Measurements from ENCODE around the gene OR8D1. TPM values are rescaled to one million over a fixed set of nuclear protein-coding genes. Genes with fewer than 3 reads are reported as not detected.

Gene OR8D1
- polyA plus RNA-seq, 1 donor (not counting 4 experiments of a cell fraction or from before 2014, with no cell fraction given): not detected

- Histone ChIP-seq H3K9ac (ENCODE audit: control insufficient read depth, extremely low read depth, insufficient read depth, low read length) (no peak overlapping the region), H3K4me2 (ENCODE audit: control insufficient read depth, extremely low read depth, insufficient read depth, low read depth, low read length) (no peak overlapping the region), H3K9me1 (ENCODE audit: control insufficient read depth, extremely low read depth, insufficient read depth, low read length) (no peaks in the 10 kb centered on the region), H3K9me3 (ENCODE audit: control insufficient read depth, low read depth, low read length) (no peaks in the 10 kb centered on the region), H2AFZ (ENCODE audit: control insufficient read depth, low read length) (no peak overlapping the region), H3K36me3 (ENCODE audit: control insufficient read depth in 2 of 2, extremely low read depth in 1 of 2, insufficient read depth in 2 of 2, low read length in 2 of 2) (no peaks in the 10 kb centered on the region), H4K20me1 (ENCODE audit: control insufficient read depth, extremely low read depth, insufficient read depth, low read length) (no peaks in the 10 kb centered on the region), H3K27ac (ENCODE audit: control insufficient read depth, insufficient read depth, low read length) (no peak overlapping the region), H3K27me3 (ENCODE audit: control insufficient read depth, extremely low read depth, insufficient read depth, low read length) (no peaks in the 10 kb centered on the region), H3K4me1 (ENCODE audit: control insufficient read depth, extremely low read depth, insufficient read depth, low read length) (no peaks in the 10 kb centered on the region), H3K79me2 (ENCODE audit: control insufficient read depth, insufficient read depth, low read length) (no peaks in the 10 kb centered on the region), H3K4me3 (ENCODE audit: control insufficient read depth in 2 of 3, extremely low read depth in 1 of 3, insufficient read depth in 2 of 3, low read depth in 1 of 3, low read length in 3 of 3) (no peak overlapping the region)
- TF ChIP-seq CTCF (optimal IDR thresholded peaks at IDR 0.05 in 1 of 3, IDR thresholded peaks at IDR 0.05 in 1 of 3, conservative IDR thresholded peaks at IDR 0.05 in 1 of 3; ENCODE audit: extremely low read depth in 1 of 3, insufficient read depth in 2 of 3, low read length in 3 of 3) (no peak), EZH2 (IDR thresholded peaks at IDR 0.05; ENCODE audit: low read length) (no peak)
- dilution Hi-C loops (cut with MboI; ENCODE audit: extremely low pct_ligation_motif_present, low sequenced_read_pairs): no loop called here
- FAIRE-seq (no peak), DNase-seq (ENCODE audit: low read depth, low spot score) (no peak)
Observed at GRCh38 chr11:124340142-124340447, 26.3 kb upstream of the OR8D1 start.

- no peaks in the 10 kb centered on the region for H3K27me3 ChIP-seq (ENCODE audit: control insufficient read depth, extremely low read depth, insufficient read depth, low read length)
- DNase-seq (ENCODE audit: low read depth, low spot score) (no peak), FAIRE-seq (no peak)
- no peaks in the 10 kb centered on the region for H3K9me1 ChIP-seq (ENCODE audit: control insufficient read depth, extremely low read depth, insufficient read depth, low read length)
- H3K9ac ChIP-seq (ENCODE audit: control insufficient read depth, extremely low read depth, insufficient read depth, low read length): no peak overlapping the region
- H3K36me3 ChIP-seq (ENCODE audit: control insufficient read depth in 2 of 2, extremely low read depth in 1 of 2, insufficient read depth in 2 of 2, low read length in 2 of 2): no peaks in the 10 kb centered on the region
- no peaks in the 10 kb centered on the region for H3K4me1 ChIP-seq (ENCODE audit: control insufficient read depth, extremely low read depth, insufficient read depth, low read length)
- no peak for TF ChIP-seq EZH2 (IDR thresholded peaks at IDR 0.05; ENCODE audit: low read length)
- TF ChIP-seq CTCF (optimal IDR thresholded peaks at IDR 0.05 in 1 of 3, IDR thresholded peaks at IDR 0.05 in 1 of 3, conservative IDR thresholded peaks at IDR 0.05 in 1 of 3; ENCODE audit: extremely low read depth in 1 of 3, insufficient read depth in 2 of 3, low read length in 3 of 3): no peak
- no peak overlapping the region for H2AFZ ChIP-seq (ENCODE audit: control insufficient read depth, low read length)
- no peaks in the 10 kb centered on the region for H4K20me1 ChIP-seq (ENCODE audit: control insufficient read depth, extremely low read depth, insufficient read depth, low read length)
- H3K4me3 ChIP-seq (ENCODE audit: control insufficient read depth in 2 of 3, extremely low read depth in 1 of 3, insufficient read depth in 2 of 3, low read depth in 1 of 3, low read length in 3 of 3): no peak overlapping the region
- no peaks in the 10 kb centered on the region for H3K79me2 ChIP-seq (ENCODE audit: control insufficient read depth, insufficient read depth, low read length)
- dilution Hi-C loops (cut with MboI; ENCODE audit: extremely low pct_ligation_motif_present, low sequenced_read_pairs): no loop called here
- H3K9me3 ChIP-seq (ENCODE audit: control insufficient read depth, low read depth, low read length): no peaks in the 10 kb centered on the region
- H3K4me2 ChIP-seq (ENCODE audit: control insufficient read depth, extremely low read depth, insufficient read depth, low read depth, low read length): no peak overlapping the region
- no peak overlapping the region for H3K27ac ChIP-seq (ENCODE audit: control insufficient read depth, insufficient read depth, low read length)
Observed at GRCh38 chr11:124339396-124340141, 25.8 kb upstream of the OR8D1 start.

Measured in keratinocyte (primary cell).